Right renal cortex interstitium (tissue), 3 donors: ENCODE measurements around the gene RASL11B. TPM values are rescaled to one million over a fixed set of nuclear protein-coding genes. Genes with fewer than 3 reads are reported as not detected.
A peak's percentile ranks its signal among the peaks of the same experiment; 100 is the strongest.

ENCODE experiments used
- DNase-seq, 3 donors: peaks; one replicate each; pipeline ENCODE4 v3.0.0-alpha.2; 2013; ENCODE audit warnings: low read depth in 3 of 3, low spot score in 2 of 3
- polyA plus RNA-seq, 3 donors: library from polyadenylated mRNA; unstranded; fragments of 120-200 nt; gene quantifications; one replicate each; pipeline ENCODE4 v1.2.1, GENCODE V29; 2013; ENCODE audit not compliant: insufficient read length in 3 of 3

RASL11B gene
- polyA plus RNA-seq, 3 donors, result 39.6 to 49.7 (median 47.6) TPM

GRCh38 chr4:52911684-52912294 is 49.7 kb downstream of the RASL11B start:
- DNase-seq, result peak in 2 of 3 donors; percentile 41 to 51

- no peak for DNase-seq
Observed at GRCh38 chr4:52912608-52913007, 50.5 kb downstream of the RASL11B start.

GRCh38 chr4:52914051-52914605 is 52.0 kb downstream of the RASL11B start:
- DNase-seq, result no peak

GRCh38 chr4:52915191-52915590 is 53.1 kb downstream of the RASL11B start:
- DNase-seq, result no peak

GRCh38 chr4:52915730-52916300 is 53.7 kb downstream of the RASL11B start:
- no peak for DNase-seq

Other genes with a start within 250 kb of the RASL11B start
- 10 to 100 TPM; 31.4 to 40.5 (median 32.9) TPM for gene USP46, start 203.0 kb upstream of the RASL11B start, polyA plus RNA-seq
- 1 to 10 TPM; 4.4 to 4.8 (median 4.5) TPM for gene ERVMER34-1, start 110.9 kb upstream of the RASL11B start, polyA plus RNA-seq